Central memory CD8-positive, alpha-beta T cell (primary cell): ENCODE measurements around the gene TRIM44.

ENCODE experiments used
- ATAC-seq: fragments of 150-1000 bp; cut with Tn5 transposase; replicated peaks from 2 replicates; pipeline ENCODE4 v1.10.0; 2022; ENCODE audit warnings: mild to moderate bottlenecking, moderate FRiP score, moderate number of reproducible peaks; ENCODE audit not compliant: poor library complexity, severe bottlenecking; ENCODE audit errors: extremely low read depth
- DNase-seq, 2 donors: peaks; one replicate each; pipeline ENCODE4 v3.0.0; 2021; ENCODE audit warnings: low spot score in 2 of 2
- H3K27ac Mint-ChIP-seq: one replicate; pipeline ENCODE4 v1.8.0; 2022; ENCODE audit warnings: low read depth, mild to moderate bottlenecking, moderate library complexity, mixed read lengths
- H3K27me3 Mint-ChIP-seq: one replicate; pipeline ENCODE4 v1.8.0; 2022; ENCODE audit warnings: mixed read lengths
- H3K36me3 Mint-ChIP-seq: one replicate; pipeline ENCODE4 v1.8.0; 2022; ENCODE audit warnings: mild to moderate bottlenecking, moderate library complexity, mixed read lengths; ENCODE audit not compliant: insufficient read depth
- H3K4me1 Mint-ChIP-seq: one replicate; pipeline ENCODE4 v1.8.0; 2022; ENCODE audit warnings: mixed read lengths
- H3K4me3 Mint-ChIP-seq: one replicate; pipeline ENCODE4 v1.8.0; 2022; ENCODE audit warnings: mild to moderate bottlenecking, moderate library complexity, mixed read lengths
- H3K9me3 Mint-ChIP-seq: one replicate; pipeline ENCODE4 v1.8.0; 2022; ENCODE audit warnings: mixed read lengths

TRIM44 gene

GRCh38 chr11:35841733-35842132 is 179.2 kb downstream of the TRIM44 start:
- Mint-ChIP-seq H3K4me3 (no peak overlapping the region), H3K27ac (no peak overlapping the region), H3K36me3 (no peaks in the 10 kb centered on the region), H3K4me1 (no peaks in the 10 kb centered on the region), H3K27me3 (peaks cover 75% of the 10 kb centered on the region), H3K9me3 (no peaks in the 10 kb centered on the region)
- ATAC-seq (no peak), DNase-seq (no peak)

GRCh38 chr11:35842958-35843357 is 180.4 kb downstream of the TRIM44 start:
- Mint-ChIP-seq H3K4me1 (no peaks in the 10 kb centered on the region), H3K9me3 (no peaks in the 10 kb centered on the region), H3K36me3 (no peaks in the 10 kb centered on the region)

GRCh38 chr11:35844579-35844978 is 182.0 kb downstream of the TRIM44 start:
- DNase-seq, result no peak
- peaks cover 89% of the 10 kb centered on the region for H3K27me3 Mint-ChIP-seq
- no peak overlapping the region for H3K27ac Mint-ChIP-seq
- H3K4me3 Mint-ChIP-seq, result no peak overlapping the region
- no peaks in the 10 kb centered on the region for H3K9me3 Mint-ChIP-seq
- H3K36me3 Mint-ChIP-seq, result no peaks in the 10 kb centered on the region
- no peaks in the 10 kb centered on the region for H3K4me1 Mint-ChIP-seq
- no peak for ATAC-seq

More at GRCh38 chr11:35842958-35843357, 180.4 kb downstream of the TRIM44 start:
- Mint-ChIP-seq H3K4me3 (no peak overlapping the region), H3K27me3 (peaks cover 76% of the 10 kb centered on the region), H3K27ac (no peak overlapping the region)
- DNase-seq, result no peak
- no peak for ATAC-seq

GRCh38 chr11:35845860-35846259 is 183.3 kb downstream of the TRIM44 start:
- no peak overlapping the region for H3K27ac Mint-ChIP-seq
- no peaks in the 10 kb centered on the region for H3K9me3 Mint-ChIP-seq
- ATAC-seq (no peak), DNase-seq (no peak)
- no peak overlapping the region for H3K4me3 Mint-ChIP-seq
- H3K36me3 Mint-ChIP-seq, result no peaks in the 10 kb centered on the region
- H3K27me3 Mint-ChIP-seq, result peaks cover 87% of the 10 kb centered on the region
- no peaks in the 10 kb centered on the region for H3K4me1 Mint-ChIP-seq

- Mint-ChIP-seq H3K9me3 (no peaks in the 10 kb centered on the region), H3K4me1 (no peaks in the 10 kb centered on the region), H3K36me3 (no peaks in the 10 kb centered on the region), H3K27ac (no peak overlapping the region), H3K4me3 (no peak overlapping the region), H3K27me3 (peaks cover 77% of the 10 kb centered on the region)
- ATAC-seq, result no peak
- DNase-seq, result no peak
These were observed 184.3 kb downstream of the TRIM44 start for GRCh38 chr11:35846874-35847273.

- H3K9me3 Mint-ChIP-seq, result no peaks in the 10 kb centered on the region
- ATAC-seq, result no peak
- no peak overlapping the region for H3K27ac Mint-ChIP-seq
- H3K4me1 Mint-ChIP-seq, result no peaks in the 10 kb centered on the region
- no peak overlapping the region for H3K4me3 Mint-ChIP-seq
- H3K36me3 Mint-ChIP-seq, result no peaks in the 10 kb centered on the region
- no peak for DNase-seq
- H3K27me3 Mint-ChIP-seq, result peaks cover 72% of the 10 kb centered on the region
These were observed 184.9 kb downstream of the TRIM44 start for GRCh38 chr11:35847473-35847872.

- Mint-ChIP-seq H3K4me1 (no peaks in the 10 kb centered on the region), H3K9me3 (no peaks in the 10 kb centered on the region), H3K27me3 (peaks cover 60% of the 10 kb centered on the region), H3K36me3 (no peaks in the 10 kb centered on the region), H3K4me3 (no peak overlapping the region), H3K27ac (no peak overlapping the region)
- no peak for ATAC-seq
- DNase-seq, result no peak
These were observed 186.0 kb downstream of the TRIM44 start for GRCh38 chr11:35848616-35849015.

- Mint-ChIP-seq H3K27ac (no peak overlapping the region), H3K9me3 (no peaks in the 10 kb centered on the region), H3K27me3 (peaks cover 48% of the 10 kb centered on the region), H3K36me3 (no peaks in the 10 kb centered on the region), H3K4me3 (no peak overlapping the region), H3K4me1 (no peaks in the 10 kb centered on the region)
- DNase-seq (no peak), ATAC-seq (no peak)
These were observed 187.6 kb downstream of the TRIM44 start for GRCh38 chr11:35850191-35850590.

GRCh38 chr11:35851342-35851741 is 188.8 kb downstream of the TRIM44 start:
- no peaks in the 10 kb centered on the region for H3K4me1 Mint-ChIP-seq
- DNase-seq, result no peak
- ATAC-seq, result no peak
- H3K36me3 Mint-ChIP-seq, result no peaks in the 10 kb centered on the region
- H3K4me3 Mint-ChIP-seq, result no peak overlapping the region
- H3K27ac Mint-ChIP-seq, result no peak overlapping the region
- H3K9me3 Mint-ChIP-seq, result no peaks in the 10 kb centered on the region
- peaks cover 41% of the 10 kb centered on the region for H3K27me3 Mint-ChIP-seq

- H3K36me3 Mint-ChIP-seq, result no peaks in the 10 kb centered on the region
- H3K27ac Mint-ChIP-seq, result no peak overlapping the region
- H3K27me3 Mint-ChIP-seq, result peaks cover 35% of the 10 kb centered on the region
- no peak overlapping the region for H3K4me3 Mint-ChIP-seq
- H3K4me1 Mint-ChIP-seq, result no peaks in the 10 kb centered on the region
- H3K9me3 Mint-ChIP-seq, result no peaks in the 10 kb centered on the region
- no peak for DNase-seq
- ATAC-seq, result no peak
These were observed 189.5 kb downstream of the TRIM44 start for GRCh38 chr11:35852056-35852455.

GRCh38 chr11:35853971-35854370 is 191.4 kb downstream of the TRIM44 start:
- Mint-ChIP-seq H3K4me3 (no peak overlapping the region), H3K9me3 (no peaks in the 10 kb centered on the region), H3K27ac (no peak overlapping the region), H3K36me3 (no peaks in the 10 kb centered on the region), H3K27me3 (peaks cover 16% of the 10 kb centered on the region), H3K4me1 (no peaks in the 10 kb centered on the region)
- DNase-seq (no peak), ATAC-seq (no peak)

- Mint-ChIP-seq H3K27ac (no peak overlapping the region), H3K4me1 (no peaks in the 10 kb centered on the region), H3K9me3 (no peaks in the 10 kb centered on the region), H3K36me3 (peaks cover 2% of the 10 kb centered on the region), H3K4me3 (no peak overlapping the region), H3K27me3 (no peaks in the 10 kb centered on the region)
- ATAC-seq (no peak), DNase-seq (no peak)
These were observed 193.1 kb downstream of the TRIM44 start for GRCh38 chr11:35855671-35856070.

GRCh38 chr11:35856259-35856658 is 193.7 kb downstream of the TRIM44 start:
- Mint-ChIP-seq H3K9me3 (no peaks in the 10 kb centered on the region), H3K27ac (no peak overlapping the region), H3K4me1 (no peaks in the 10 kb centered on the region), H3K27me3 (no peaks in the 10 kb centered on the region), H3K36me3 (peaks cover 2% of the 10 kb centered on the region), H3K4me3 (no peak overlapping the region)
- ATAC-seq (no peak), DNase-seq (no peak)

GRCh38 chr11:35856756-35857155 is 194.2 kb downstream of the TRIM44 start:
- Mint-ChIP-seq H3K27ac (no peak overlapping the region), H3K27me3 (no peaks in the 10 kb centered on the region), H3K36me3 (peaks cover 2% of the 10 kb centered on the region), H3K4me1 (no peaks in the 10 kb centered on the region), H3K9me3 (no peaks in the 10 kb centered on the region), H3K4me3 (no peak overlapping the region)
- DNase-seq (no peak), ATAC-seq (no peak)
